GM18519 (cell line): ENCODE measurements around the gene EXOC3L1.

Source experiments
- ATAC-seq: cut with Tn5 transposase; IDR thresholded peaks from one replicate; pipeline ENCODE4 v1.9.1; 2021; ENCODE audit warnings: mild to moderate bottlenecking, moderate library complexity; ENCODE audit not compliant: unreplicated experiment, low FRiP score

The EXOC3L1 gene

GRCh38 chr16:67165121-67166078, 24.5 kb downstream of the EXOC3L1 start:
- no peak for ATAC-seq

GRCh38 chr16:67164599-67165061, 25.3 kb downstream of the EXOC3L1 start, which contains the start of gene HSF4:
Gene HSF4 (plus strand): TSS chr16:67164745. CDS start chr16:67164812, 67 bp downstream.
- ATAC-seq: no peak

DNA sequence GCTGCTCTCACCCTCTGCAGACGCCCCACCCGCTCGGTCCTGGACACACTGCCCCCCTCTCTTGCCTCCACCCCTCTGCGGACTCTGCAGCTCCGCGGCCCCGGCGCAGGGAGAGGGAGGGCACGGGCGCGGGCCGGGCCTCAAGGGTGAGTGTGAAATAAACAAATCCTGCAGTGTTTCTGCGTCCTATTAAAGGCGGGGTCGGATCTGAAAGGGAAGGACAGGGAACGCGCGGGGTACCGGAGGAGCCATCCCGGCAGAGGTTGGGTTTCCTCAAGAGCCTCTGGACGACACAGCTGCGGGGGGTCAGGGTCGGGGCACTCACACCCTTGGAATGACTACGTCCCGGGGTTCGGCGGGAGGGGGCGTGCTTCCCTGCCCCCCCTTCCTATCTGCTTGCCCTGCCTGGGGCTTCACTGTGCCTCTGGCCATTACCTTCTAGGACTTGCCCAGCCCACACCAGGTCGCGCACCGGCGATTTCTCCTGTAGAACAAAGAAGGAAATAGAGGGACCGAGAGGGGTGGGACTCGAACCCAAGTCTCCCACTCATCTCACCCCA, 25.9 kb downstream of the EXOC3L1 start:
- no peak for ATAC-seq

GRCh38 chr16:67163164-67163998, 26.6 kb downstream of the EXOC3L1 start:
- no peak for ATAC-seq

- ATAC-seq: no peak
Observed at GRCh38 chr16:67162506-67163163, 27.3 kb downstream of the EXOC3L1 start.

GRCh38 chr16:67161595-67162058, 28.3 kb downstream of the EXOC3L1 start:
- ATAC-seq: no peak

GRCh38 chr16:67158637-67159600, 31.0 kb downstream of the EXOC3L1 start:
- ATAC-seq: no peak

GRCh38 chr16:67157892-67158635, 31.9 kb downstream of the EXOC3L1 start:
- ATAC-seq: no peak

GRCh38 chr16:67157106-67157748, 32.7 kb downstream of the EXOC3L1 start:
- ATAC-seq: no peak

DNA sequence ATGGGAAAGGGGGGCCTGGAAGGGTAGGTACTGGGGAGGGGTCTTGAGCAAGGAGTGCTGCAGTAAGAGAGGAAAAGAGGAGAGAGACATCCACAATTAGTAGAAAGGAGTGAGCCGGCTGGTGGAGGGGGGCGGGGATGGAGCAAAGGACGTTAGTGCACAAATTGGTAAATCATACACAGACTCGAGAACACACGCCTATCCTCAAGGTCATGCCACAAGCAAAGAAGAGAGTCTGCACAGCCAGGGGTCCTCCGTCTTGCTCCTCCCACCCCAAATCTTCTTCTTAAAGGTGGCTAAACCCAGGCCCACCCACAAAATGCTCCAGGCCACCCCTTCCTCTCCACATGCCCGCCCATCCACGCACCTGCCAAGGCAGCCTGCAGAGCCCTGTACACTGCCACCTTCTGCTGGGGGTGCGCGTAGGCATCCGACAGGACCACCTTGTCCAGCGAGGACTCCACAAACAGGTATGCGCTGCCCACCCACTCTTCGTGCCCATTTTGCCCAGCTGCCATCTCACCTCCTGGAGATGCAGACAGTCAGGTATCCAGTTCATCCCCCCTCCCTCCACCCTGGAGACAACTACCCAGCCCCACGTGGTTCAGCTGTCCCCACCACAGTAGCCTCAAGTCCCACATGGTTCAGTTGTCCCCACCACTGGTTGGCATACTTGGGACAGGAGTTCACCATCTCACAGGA, 33.6 kb downstream of the EXOC3L1 start:
- ATAC-seq: no peak

DNA sequence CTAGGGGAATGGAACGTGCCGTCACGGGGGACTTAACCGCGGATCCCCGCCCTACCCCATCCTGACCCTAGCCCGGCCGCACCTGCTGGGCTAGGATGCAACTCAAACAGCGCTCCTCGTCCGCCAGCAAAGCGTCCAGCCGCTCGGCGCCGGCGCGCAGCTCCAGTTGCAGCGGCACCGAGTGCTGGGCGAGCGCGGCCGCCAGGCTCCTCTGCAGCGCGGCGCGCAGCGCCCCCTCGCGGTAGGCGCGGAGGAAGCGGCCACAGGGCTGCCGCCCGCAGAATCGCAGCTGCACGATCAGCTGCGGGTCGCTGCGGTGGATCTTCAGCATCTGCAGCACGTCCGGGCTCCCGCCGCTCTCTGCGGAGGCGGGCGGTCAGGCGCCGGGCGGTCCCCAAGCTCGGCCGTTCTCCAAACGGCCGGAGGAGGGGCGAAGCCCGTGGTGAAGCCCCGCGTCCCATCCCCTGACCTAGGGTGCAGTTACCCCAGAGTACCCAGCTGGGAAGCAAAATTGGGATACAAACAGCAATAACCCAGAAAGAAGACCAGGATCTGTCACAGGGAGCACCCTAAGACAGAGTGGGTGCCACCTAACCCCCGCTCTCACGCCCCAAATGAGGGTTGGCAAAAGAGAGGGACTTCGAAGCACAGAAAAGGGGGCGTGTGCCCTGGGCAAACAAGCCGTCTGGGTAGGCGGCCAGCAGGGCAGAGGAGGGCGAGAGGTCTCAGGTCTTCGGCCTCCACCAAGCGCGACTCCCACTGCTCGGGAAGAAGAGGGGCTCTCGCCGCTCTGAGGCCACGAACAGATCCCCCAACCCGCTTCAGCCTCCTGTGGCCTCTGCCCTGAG, 34.4 kb downstream of the EXOC3L1 start:
- ATAC-seq: no peak

DNA sequence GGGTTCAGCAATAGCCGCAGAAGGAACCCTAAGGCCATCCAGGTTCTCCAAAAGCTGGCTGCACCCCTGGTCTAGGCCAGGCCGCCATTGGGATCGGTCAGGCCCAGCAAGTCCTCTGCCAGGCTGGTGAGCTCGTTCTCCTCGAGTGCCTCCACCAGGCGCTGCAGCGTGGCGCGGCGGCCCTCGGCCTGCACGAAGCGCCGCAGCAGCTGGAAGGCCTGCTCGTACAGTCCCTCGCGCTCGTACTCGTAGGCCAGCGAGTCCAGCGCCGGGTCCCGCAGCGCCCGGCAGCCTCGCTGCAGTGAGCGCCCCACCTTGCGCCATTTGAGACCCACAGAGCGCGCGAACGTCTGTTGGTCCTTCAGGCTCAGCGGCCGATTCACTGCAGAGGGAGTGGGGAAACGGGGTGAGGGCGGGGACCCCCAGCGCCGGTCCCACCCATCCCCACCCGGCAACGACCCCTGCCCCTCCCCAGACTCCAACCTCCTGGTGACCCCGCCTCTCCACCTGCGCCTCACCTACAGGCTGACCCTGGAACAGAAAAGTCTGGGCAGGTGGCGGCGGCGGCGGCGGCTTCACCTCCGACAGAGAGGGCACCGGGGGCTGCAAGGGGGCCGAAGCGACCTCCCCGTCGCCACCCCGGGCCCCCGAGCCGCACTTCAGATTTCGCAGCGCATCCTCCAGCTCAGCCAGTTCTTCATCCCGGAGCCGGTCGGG, 35.2 kb downstream of the EXOC3L1 start:
- ATAC-seq: no peak

GRCh38 chr16:67151431-67152097, 38.4 kb downstream of the EXOC3L1 start:
- ATAC-seq: no peak

GRCh38 chr16:67150833-67151396, 39.0 kb downstream of the EXOC3L1 start, which contains the start of gene B3GNT9:
Gene B3GNT9 (minus strand): TSS chr16:67150998. CDS start chr16:67150485, 513 bp downstream.
- no peak for ATAC-seq
